Measurements from ENCODE around the gene RNF115. TPM values are rescaled to one million over a fixed set of nuclear protein-coding genes. Genes with fewer than 3 reads are reported as not detected.

The RNF115 gene
- total RNA-seq, 1 experiment from 2014 or later = 15.2 TPM

DNA sequence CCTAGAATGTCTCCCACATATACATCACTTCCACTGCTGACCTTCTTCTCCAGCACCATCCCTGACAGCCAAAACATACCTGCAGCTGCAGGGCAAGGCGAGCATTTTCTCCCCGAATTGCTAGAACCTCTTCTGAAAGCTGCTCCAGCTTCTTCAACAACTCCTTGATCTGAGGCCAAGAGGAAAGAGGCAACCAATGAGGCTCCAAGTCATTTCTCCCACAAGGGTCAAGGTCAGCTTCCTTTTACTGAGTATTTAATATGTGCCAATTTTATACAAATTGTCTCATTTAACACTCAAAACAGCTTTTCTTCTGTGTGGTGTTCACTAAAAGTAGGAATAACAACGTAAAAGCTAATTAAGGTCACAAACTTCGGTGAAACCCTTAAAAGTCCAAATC is 44.3 kb upstream of the RNF115 start:
- Histone ChIP-seq H3K79me2 (ENCODE audit: low read length) (no peaks in the 10 kb centered on the region), H3F3A (ENCODE audit: low read length, unreplicated experiment) (no peaks in the 10 kb centered on the region), H3K9me2 (replicated peaks; ENCODE audit: low read length) (no peaks in the 10 kb centered on the region), H3K9ac (ENCODE audit: low read length) (no peak overlapping the region), H3K36me3 (ENCODE audit: low read depth, low read length) (no peaks in the 10 kb centered on the region), H3K9me3 (ENCODE audit: low read length) (no peaks in the 10 kb centered on the region), H3K4me1 (ENCODE audit: insufficient read depth, low read length) (no peaks in the 10 kb centered on the region), H4K20me1 (ENCODE audit: low read length) (no peaks in the 10 kb centered on the region), H3K27ac (ENCODE audit: low read length) (no peak overlapping the region), H2AFZ (ENCODE audit: low read length) (no peak overlapping the region), H3K4me3 (ENCODE audit: low read length) (no peak overlapping the region), H3K27me3 (ENCODE audit: low read length) (no peaks in the 10 kb centered on the region), H3K4me2 (ENCODE audit: low read length) (no peak overlapping the region)
- ChIA-PET CTCF (interaction anchor here (0.6 kb wide), 1 partner anchor 12 kb away, joined by 4 read pairs; no protein-coding TSS in a partner anchor), POLR2A (ENCODE audit: unreplicated experiment) (no interaction called here)
- ATAC-seq = no peak
- BruUV-seq (replicated peaks) = no TSS peak
- DNase-seq = no peak
- intact Hi-C loops (cut with micrococcal nuclease) = no loop called here
- no peak for TF ChIP-seq EZH2phosphoT487 (IDR thresholded peaks at IDR 0.05; ENCODE audit: borderline replicate concordance, low read length)
- no peak for TF ChIP-seq EZH2 (IDR thresholded peaks at IDR 0.05; ENCODE audit: low read length, unreplicated experiment)
- TF ChIP-seq, protein P1, sequence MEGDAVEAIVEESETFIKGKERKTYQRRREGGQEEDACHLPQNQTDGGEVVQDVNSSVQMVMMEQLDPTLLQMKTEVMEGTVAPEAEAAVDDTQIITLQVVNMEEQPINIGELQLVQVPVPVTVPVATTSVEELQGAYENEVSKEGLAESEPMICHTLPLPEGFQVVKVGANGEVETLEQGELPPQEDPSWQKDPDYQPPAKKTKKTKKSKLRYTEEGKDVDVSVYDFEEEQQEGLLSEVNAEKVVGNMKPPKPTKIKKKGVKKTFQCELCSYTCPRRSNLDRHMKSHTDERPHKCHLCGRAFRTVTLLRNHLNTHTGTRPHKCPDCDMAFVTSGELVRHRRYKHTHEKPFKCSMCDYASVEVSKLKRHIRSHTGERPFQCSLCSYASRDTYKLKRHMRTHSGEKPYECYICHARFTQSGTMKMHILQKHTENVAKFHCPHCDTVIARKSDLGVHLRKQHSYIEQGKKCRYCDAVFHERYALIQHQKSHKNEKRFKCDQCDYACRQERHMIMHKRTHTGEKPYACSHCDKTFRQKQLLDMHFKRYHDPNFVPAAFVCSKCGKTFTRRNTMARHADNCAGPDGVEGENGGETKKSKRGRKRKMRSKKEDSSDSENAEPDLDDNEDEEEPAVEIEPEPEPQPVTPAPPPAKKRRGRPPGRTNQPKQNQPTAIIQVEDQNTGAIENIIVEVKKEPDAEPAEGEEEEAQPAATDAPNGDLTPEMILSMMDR (conservative IDR thresholded peaks at IDR 0.05; ENCODE audit: low read depth, low read length) = no peak

DNA sequence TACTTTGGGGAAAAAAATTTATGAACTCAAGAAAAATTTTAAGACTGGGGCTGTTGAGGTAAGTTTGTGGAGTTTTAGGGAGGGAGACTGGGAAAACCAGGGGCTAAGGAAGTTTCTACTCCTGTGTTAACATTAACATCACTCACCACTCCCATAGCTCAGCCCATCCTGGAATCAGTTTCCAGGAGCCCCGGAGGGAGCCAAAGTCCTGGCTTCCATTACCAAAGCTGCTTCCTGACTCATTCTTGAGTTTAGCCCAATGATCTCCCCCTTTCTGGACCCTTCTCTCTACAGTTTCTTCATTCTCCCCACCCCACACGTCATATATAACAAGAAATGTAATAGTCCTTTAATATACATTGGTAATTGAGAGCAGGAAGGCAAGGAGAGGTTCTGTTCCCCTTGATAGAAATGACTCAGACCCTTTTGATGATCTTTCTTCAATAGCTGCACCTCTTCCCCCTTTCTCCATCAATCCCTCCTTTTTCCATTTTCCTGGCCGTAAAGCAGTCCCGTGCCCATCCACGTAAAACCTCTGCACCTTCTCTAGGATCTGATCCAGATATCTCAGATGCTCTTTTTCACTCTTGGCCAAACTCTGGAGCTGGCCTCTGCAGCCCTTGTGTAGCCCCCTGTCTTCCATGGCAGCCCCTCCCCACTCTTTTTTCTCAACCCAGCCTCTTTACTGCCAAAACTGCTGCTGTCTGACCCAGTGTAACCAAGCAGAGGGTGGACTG is 39.6 kb upstream of the RNF115 start:
- no peaks in the 10 kb centered on the region for H3K9me2 ChIP-seq (replicated peaks; ENCODE audit: low read length)
- no peaks in the 10 kb centered on the region for H3F3A ChIP-seq (ENCODE audit: low read length, unreplicated experiment)
- no peak overlapping the region for H3K9ac ChIP-seq (ENCODE audit: low read length)
- intact Hi-C loops (cut with micrococcal nuclease) = no loop called here
- no peak overlapping the region for H2AFZ ChIP-seq (ENCODE audit: low read length)
- no TSS peak for BruUV-seq (replicated peaks)
- no peak overlapping the region for H3K4me3 ChIP-seq (ENCODE audit: low read length)
- ChIA-PET CTCF (interaction anchor here (1.1 kb wide), 1 partner anchor 22 kb away, joined by 6 read pairs; no protein-coding TSS in a partner anchor), POLR2A (ENCODE audit: unreplicated experiment) (no interaction called here)
- H3K27me3 ChIP-seq (ENCODE audit: low read length) = no peaks in the 10 kb centered on the region
- no peak for TF ChIP-seq EZH2 (IDR thresholded peaks at IDR 0.05; ENCODE audit: low read length, unreplicated experiment)
- TF ChIP-seq, protein P1 (conservative IDR thresholded peaks at IDR 0.05; ENCODE audit: low read depth, low read length) = no peak
- TF ChIP-seq EZH2phosphoT487 (IDR thresholded peaks at IDR 0.05; ENCODE audit: borderline replicate concordance, low read length) = no peak
- no peak overlapping the region for H3K4me2 ChIP-seq (ENCODE audit: low read length)
- H3K79me2 ChIP-seq (ENCODE audit: low read length) = peaks cover under 1% of the 10 kb centered on the region; the same call in 1 of the 2 replicates
- no peaks in the 10 kb centered on the region for H4K20me1 ChIP-seq (ENCODE audit: low read length)
- no peak overlapping the region for H3K27ac ChIP-seq (ENCODE audit: low read length)
- H3K36me3 ChIP-seq (ENCODE audit: low read depth, low read length) = no peaks in the 10 kb centered on the region
- ATAC-seq (no peak), DNase-seq (no peak)
- peaks cover 4% of the 10 kb centered on the region for H3K4me1 ChIP-seq (ENCODE audit: insufficient read depth, low read length)
- no peaks in the 10 kb centered on the region for H3K9me3 ChIP-seq (ENCODE audit: low read length)

All from PC-3 (cell line).